Measurements from ENCODE around the gene LAMB4.
"Not testable (repeated sequence)": the region's sequence is repeated elsewhere in the genome, so short reads cannot be mapped to it uniquely, and the experiment has no call there.

Gene LAMB4

GRCh38 chr7:108033776-108034497, 96.2 kb downstream of the LAMB4 start:
- Histone ChIP-seq H3K4me1 (ENCODE audit: insufficient read depth, low read length) (peaks cover 7% of the 10 kb centered on the region; the same call in 1 of the 2 replicates), H3K4me3 (ENCODE audit: low read length) (no peak overlapping the region), H3K27me3 (ENCODE audit: insufficient read depth, low read length) (no peaks in the 10 kb centered on the region), H3K27ac (ENCODE audit: low read length) (no peak overlapping the region), H3K36me3 (ENCODE audit: insufficient read depth, low read depth, low read length) (no peaks in the 10 kb centered on the region), H3K9me3 (ENCODE audit: insufficient read depth, low read depth, low read length) (no peaks in the 10 kb centered on the region), H3K9ac (ENCODE audit: low read depth, low read length) (no peak overlapping the region)

DNA sequence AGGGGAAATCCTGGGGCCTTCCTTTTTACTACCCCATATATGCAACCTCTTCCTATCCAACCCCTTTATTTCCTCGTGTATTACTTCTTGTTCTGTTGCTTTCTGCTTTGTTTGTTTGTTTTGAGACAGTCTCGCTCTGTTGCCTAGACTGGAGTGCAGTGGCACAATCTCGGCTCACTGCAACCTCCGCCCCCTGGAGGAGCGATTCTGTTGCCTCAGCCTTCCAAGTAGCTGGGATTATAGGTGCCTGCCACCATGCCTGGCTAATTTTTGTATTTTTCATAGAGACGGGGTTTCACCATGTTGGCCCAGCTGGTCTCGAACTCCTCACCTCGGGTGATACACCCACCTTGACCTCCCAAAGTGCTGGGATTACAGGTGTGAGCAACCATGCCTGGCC, 96.9 kb downstream of the LAMB4 start:
- H3K27ac ChIP-seq (ENCODE audit: low read length); H3K9me3 ChIP-seq (ENCODE audit: insufficient read depth, low read depth, low read length); H3K4me1 ChIP-seq (ENCODE audit: insufficient read depth, low read length); H3K4me3 ChIP-seq (ENCODE audit: low read length); H3K36me3 ChIP-seq (ENCODE audit: insufficient read depth, low read depth, low read length); H3K9ac ChIP-seq (ENCODE audit: low read depth, low read length); H3K27me3 ChIP-seq (ENCODE audit: insufficient read depth, low read length): not testable (repeated sequence)

- H3K4me1 ChIP-seq (ENCODE audit: insufficient read depth, low read length), result peaks cover 7% of the 10 kb centered on the region; the same call in 1 of the 2 replicates
- no peaks in the 10 kb centered on the region for H3K36me3 ChIP-seq (ENCODE audit: insufficient read depth, low read depth, low read length)
- no peak overlapping the region for H3K9ac ChIP-seq (ENCODE audit: low read depth, low read length)
- no peak overlapping the region for H3K4me3 ChIP-seq (ENCODE audit: low read length)
- H3K27me3 ChIP-seq (ENCODE audit: insufficient read depth, low read length), result no peaks in the 10 kb centered on the region
- no peaks in the 10 kb centered on the region for H3K9me3 ChIP-seq (ENCODE audit: insufficient read depth, low read depth, low read length)
- no peak overlapping the region for H3K27ac ChIP-seq (ENCODE audit: low read length)
Measured at GRCh38 chr7:108030516-108030915, 99.6 kb downstream of the LAMB4 start.

- no peak overlapping the region for H3K27ac ChIP-seq (ENCODE audit: low read length)
Measured at GRCh38 chr7:108029034-108029433, 101.1 kb downstream of the LAMB4 start.

DNA sequence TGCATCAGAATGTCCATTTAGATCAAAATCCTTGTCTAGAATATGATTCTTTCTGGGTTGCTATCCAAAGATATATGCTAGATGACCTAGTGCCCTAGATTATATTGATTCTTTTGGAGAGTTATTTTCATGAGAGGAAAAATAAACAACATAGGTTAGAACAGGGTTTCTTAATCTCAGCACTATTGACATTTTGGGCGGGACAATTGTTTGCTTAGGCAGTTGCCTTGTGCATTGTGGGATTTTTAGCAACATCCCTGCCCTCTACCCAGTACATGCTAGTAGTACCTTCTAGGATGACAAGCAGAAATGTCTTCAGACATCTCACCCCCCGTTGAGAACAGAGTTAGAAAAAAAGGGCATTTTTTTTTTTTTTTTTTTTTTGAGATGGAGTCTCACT, 102.0 kb downstream of the LAMB4 start:
- Histone ChIP-seq H3K36me3 (ENCODE audit: insufficient read depth, low read depth, low read length) (no peaks in the 10 kb centered on the region), H3K27me3 (ENCODE audit: insufficient read depth, low read length) (no peaks in the 10 kb centered on the region), H3K4me1 (ENCODE audit: insufficient read depth, low read length) (no peaks in the 10 kb centered on the region), H3K4me3 (ENCODE audit: low read length) (no peak overlapping the region), H3K9me3 (ENCODE audit: insufficient read depth, low read depth, low read length) (no peaks in the 10 kb centered on the region), H3K27ac (ENCODE audit: low read length) (no peak overlapping the region), H3K9ac (ENCODE audit: low read depth, low read length) (no peak overlapping the region)

More at GRCh38 chr7:108029034-108029433, 101.1 kb downstream of the LAMB4 start:
- Histone ChIP-seq H3K4me1 (ENCODE audit: insufficient read depth, low read length) (peaks cover 4% of the 10 kb centered on the region; the same call in 1 of the 2 replicates), H3K27me3 (ENCODE audit: insufficient read depth, low read length) (no peaks in the 10 kb centered on the region), H3K9me3 (ENCODE audit: insufficient read depth, low read depth, low read length) (no peaks in the 10 kb centered on the region), H3K4me3 (ENCODE audit: low read length) (no peak overlapping the region), H3K9ac (ENCODE audit: low read depth, low read length) (no peak overlapping the region), H3K36me3 (ENCODE audit: insufficient read depth, low read depth, low read length) (no peaks in the 10 kb centered on the region)

DNA sequence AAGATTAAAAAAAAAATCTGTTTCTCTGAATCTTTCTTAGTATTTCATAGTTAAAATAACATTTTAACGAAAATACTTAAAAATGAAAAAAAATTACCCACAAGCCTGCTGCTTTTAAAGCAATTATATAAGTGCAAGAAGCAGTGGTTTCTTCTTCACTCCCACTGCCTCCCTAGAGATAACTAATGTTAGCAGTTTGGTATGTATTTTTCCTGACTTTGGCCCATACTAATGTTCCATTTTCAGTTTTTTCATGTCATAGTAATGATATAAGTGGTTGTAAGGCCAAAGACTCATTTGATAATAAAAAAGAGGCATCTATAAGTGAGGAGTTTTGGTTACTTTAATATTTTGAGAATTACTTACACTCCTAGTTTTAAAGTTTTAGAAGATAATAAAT, 102.9 kb downstream of the LAMB4 start:
- Histone ChIP-seq H3K9me3 (ENCODE audit: insufficient read depth, low read depth, low read length) (no peaks in the 10 kb centered on the region), H3K36me3 (ENCODE audit: insufficient read depth, low read depth, low read length) (no peaks in the 10 kb centered on the region), H3K27ac (ENCODE audit: low read length) (no peak overlapping the region), H3K27me3 (ENCODE audit: insufficient read depth, low read length) (no peaks in the 10 kb centered on the region), H3K4me3 (ENCODE audit: low read length) (no peak overlapping the region), H3K9ac (ENCODE audit: low read depth, low read length) (no peak overlapping the region), H3K4me1 (ENCODE audit: insufficient read depth, low read length) (no peaks in the 10 kb centered on the region)

- Histone ChIP-seq H3K9ac (ENCODE audit: low read depth, low read length) (no peak overlapping the region), H3K9me3 (ENCODE audit: insufficient read depth, low read depth, low read length) (no peaks in the 10 kb centered on the region), H3K4me3 (ENCODE audit: low read length) (no peak overlapping the region), H3K27ac (ENCODE audit: low read length) (no peak overlapping the region), H3K27me3 (ENCODE audit: insufficient read depth, low read length) (no peaks in the 10 kb centered on the region), H3K36me3 (ENCODE audit: insufficient read depth, low read depth, low read length) (no peaks in the 10 kb centered on the region), H3K4me1 (ENCODE audit: insufficient read depth, low read length) (no peaks in the 10 kb centered on the region)
Measured at GRCh38 chr7:108026647-108027046, 103.5 kb downstream of the LAMB4 start.

GRCh38 chr7:108026116-108026515, 104.0 kb downstream of the LAMB4 start:
- Histone ChIP-seq H3K27me3 (ENCODE audit: insufficient read depth, low read length) (no peaks in the 10 kb centered on the region), H3K4me1 (ENCODE audit: insufficient read depth, low read length) (no peaks in the 10 kb centered on the region), H3K4me3 (ENCODE audit: low read length) (no peak overlapping the region), H3K36me3 (ENCODE audit: insufficient read depth, low read depth, low read length) (no peaks in the 10 kb centered on the region), H3K9ac (ENCODE audit: low read depth, low read length) (no peak overlapping the region), H3K9me3 (ENCODE audit: insufficient read depth, low read depth, low read length) (no peaks in the 10 kb centered on the region), H3K27ac (ENCODE audit: low read length) (no peak overlapping the region)

DNA sequence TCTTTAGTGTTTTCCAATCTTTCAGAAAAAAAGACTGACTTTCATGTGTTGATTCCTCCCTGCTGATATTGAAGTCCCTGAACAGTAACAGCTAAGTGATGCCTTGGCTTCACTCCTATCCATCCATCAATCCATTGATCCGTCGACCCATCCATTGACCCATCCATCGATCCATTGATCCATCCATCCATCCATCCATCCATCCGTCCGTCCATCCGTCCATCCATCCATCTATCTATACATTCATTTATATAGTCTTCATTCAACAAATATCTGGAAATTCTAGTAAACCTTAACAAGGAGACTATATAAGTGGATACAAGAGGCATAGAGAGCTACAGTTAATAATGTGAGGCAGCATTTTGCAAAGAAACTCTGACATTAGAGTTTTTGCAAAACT, 105.6 kb downstream of the LAMB4 start:
- H3K27ac ChIP-seq (ENCODE audit: low read length), result no peak overlapping the region
- no peak overlapping the region for H3K4me3 ChIP-seq (ENCODE audit: low read length)
- no peaks in the 10 kb centered on the region for H3K9me3 ChIP-seq (ENCODE audit: insufficient read depth, low read depth, low read length)
- H3K4me1 ChIP-seq (ENCODE audit: insufficient read depth, low read length), result no peaks in the 10 kb centered on the region
- H3K27me3 ChIP-seq (ENCODE audit: insufficient read depth, low read length), result no peaks in the 10 kb centered on the region
- no peak overlapping the region for H3K9ac ChIP-seq (ENCODE audit: low read depth, low read length)
- no peaks in the 10 kb centered on the region for H3K36me3 ChIP-seq (ENCODE audit: insufficient read depth, low read depth, low read length)

- Histone ChIP-seq H3K4me3 (ENCODE audit: low read length) (no peak overlapping the region), H3K9ac (ENCODE audit: low read depth, low read length) (no peak overlapping the region), H3K9me3 (ENCODE audit: insufficient read depth, low read depth, low read length) (no peaks in the 10 kb centered on the region), H3K4me1 (ENCODE audit: insufficient read depth, low read length) (no peaks in the 10 kb centered on the region), H3K36me3 (ENCODE audit: insufficient read depth, low read depth, low read length) (no peaks in the 10 kb centered on the region), H3K27me3 (ENCODE audit: insufficient read depth, low read length) (no peaks in the 10 kb centered on the region), H3K27ac (ENCODE audit: low read length) (no peak overlapping the region)
Measured at GRCh38 chr7:108020585-108020984, 109.6 kb downstream of the LAMB4 start.

GRCh38 chr7:108018668-108019067, 111.5 kb downstream of the LAMB4 start:
- no peaks in the 10 kb centered on the region for H3K4me1 ChIP-seq (ENCODE audit: insufficient read depth, low read length)
- no peak overlapping the region for H3K27ac ChIP-seq (ENCODE audit: low read length)
- no peaks in the 10 kb centered on the region for H3K27me3 ChIP-seq (ENCODE audit: insufficient read depth, low read length)
- no peaks in the 10 kb centered on the region for H3K9me3 ChIP-seq (ENCODE audit: insufficient read depth, low read depth, low read length)
- H3K36me3 ChIP-seq (ENCODE audit: insufficient read depth, low read depth, low read length), result no peaks in the 10 kb centered on the region
- H3K4me3 ChIP-seq (ENCODE audit: low read length), result no peak overlapping the region
- no peak overlapping the region for H3K9ac ChIP-seq (ENCODE audit: low read depth, low read length)

DNA sequence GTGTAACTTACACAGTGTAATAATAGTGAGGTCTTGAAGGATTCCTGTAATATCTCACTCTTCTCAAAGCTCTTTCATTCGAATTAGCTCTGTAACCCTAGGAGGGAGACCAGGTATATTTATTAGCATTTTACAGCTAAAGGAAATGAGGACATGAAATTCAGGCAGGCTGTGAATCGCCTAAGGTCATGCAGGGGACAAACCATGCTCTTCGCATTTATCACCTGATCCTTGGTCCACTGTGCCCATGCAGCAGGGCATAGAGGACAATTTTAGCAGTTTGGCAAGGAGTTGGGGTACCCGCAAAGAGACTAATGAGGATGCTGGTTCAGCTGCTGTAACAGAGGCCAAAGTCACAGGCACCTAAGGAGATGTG, 112.4 kb downstream of the LAMB4 start:
- Histone ChIP-seq H3K4me3 (ENCODE audit: low read length) (no peak overlapping the region), H3K9ac (ENCODE audit: low read depth, low read length) (no peak overlapping the region), H3K4me1 (ENCODE audit: insufficient read depth, low read length) (no peaks in the 10 kb centered on the region), H3K9me3 (ENCODE audit: insufficient read depth, low read depth, low read length) (no peaks in the 10 kb centered on the region), H3K36me3 (ENCODE audit: insufficient read depth, low read depth, low read length) (no peaks in the 10 kb centered on the region), H3K27ac (ENCODE audit: low read length) (no peak overlapping the region), H3K27me3 (ENCODE audit: insufficient read depth, low read length) (no peaks in the 10 kb centered on the region)

Measured in iPS-20b (cell line).